GM21526 (cell line): Measurements from ENCODE around the gene TUBA3C.

ENCODE experiments used
- ATAC-seq: cut with Tn5 transposase; IDR thresholded peaks from one replicate; pipeline ENCODE4 v1.9.1; 2021; ENCODE audit warnings: moderate library complexity; ENCODE audit not compliant: unreplicated experiment, low FRiP score

The TUBA3C gene

DNA sequence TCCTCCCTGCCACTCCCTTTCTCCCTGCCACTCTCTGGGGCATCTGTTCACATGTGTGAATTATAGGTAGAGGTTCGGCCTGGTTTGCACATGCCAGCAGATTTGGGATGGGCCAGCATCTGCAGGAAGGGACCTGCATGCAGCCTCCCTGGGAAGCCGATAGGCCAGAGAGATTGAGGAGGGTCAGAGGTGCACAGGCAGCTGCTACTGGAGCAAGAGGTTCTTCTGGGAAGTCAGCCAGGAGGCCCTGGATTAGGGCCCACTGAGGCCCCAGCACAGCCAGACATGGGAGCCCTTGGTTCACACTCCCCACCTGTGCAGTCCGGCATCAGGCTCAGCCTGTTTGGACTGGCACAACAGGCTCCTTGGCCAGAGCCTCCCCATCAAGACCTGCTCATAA is 12.1 kb downstream of the TUBA3C start:
- ATAC-seq: no peak

DNA sequence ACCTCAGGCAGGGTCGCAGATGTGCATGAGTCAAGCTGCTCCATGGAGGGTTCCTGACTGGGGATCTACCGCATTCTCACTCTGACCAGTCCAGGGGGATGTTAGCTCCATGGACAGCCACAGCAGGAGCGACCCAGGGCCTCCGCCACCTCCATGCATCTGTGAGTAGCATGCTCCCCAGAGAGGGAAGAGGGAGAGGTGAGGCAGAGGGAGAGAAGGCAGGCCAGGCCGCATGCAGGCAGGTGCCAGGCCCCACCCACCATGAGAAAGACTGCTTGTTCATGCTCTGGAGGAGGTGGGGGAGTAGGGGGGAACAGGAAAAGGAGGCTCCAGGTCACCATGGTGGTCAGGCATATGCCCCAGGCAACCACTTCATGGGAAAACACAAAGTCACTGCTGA is 20.3 kb downstream of the TUBA3C start:
- no peak for ATAC-seq

DNA sequence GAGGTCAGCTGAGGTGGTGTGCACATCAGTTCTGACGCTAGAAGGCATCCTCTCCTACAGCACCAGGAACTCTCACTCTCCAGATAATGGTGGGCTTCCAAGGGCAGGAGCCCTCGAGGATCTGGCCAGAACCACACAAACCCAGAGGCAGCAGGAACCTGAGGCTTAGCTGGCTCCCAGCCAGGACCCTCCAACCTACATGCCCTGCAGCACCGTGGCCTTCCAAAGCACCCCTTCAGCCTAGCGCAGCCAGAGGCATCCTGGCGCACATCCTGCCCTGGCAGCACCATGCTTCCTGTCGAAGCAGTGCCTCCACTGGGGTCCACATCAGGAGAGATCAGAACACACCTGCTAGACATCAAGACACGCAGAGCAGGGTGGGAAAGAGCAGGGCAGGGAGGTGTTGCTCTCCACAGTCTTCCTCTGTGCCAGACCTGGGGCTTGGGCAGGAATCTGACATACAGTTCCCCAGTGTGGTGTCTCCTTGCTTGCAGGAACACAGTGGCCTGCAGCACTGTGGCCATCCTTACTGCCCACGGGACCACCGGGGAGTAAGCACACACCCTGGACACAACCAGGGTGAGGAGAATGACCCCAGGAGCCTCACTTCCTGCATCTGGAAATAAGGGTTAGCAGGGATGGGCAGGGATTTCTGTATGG is 21.7 kb downstream of the TUBA3C start:
- ATAC-seq: no peak

DNA sequence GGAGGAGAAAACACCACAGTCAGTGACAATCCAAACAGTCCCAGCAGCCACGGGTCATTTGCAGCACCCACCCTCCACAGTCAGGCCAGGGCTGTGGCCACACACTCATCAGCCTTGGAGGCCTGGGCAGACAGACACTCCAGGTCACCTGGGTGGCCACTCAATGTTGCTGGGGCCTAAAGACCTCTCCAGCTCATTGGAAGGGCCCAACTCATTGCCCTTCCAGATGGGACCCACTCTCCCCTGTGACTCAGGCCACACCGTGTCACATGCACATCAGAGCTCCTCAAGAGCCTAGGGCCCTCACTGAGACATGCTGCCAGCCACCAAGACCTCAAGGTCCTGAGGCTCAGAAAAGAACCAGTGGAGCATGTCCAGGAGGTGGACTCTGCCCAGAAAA is 22.4 kb downstream of the TUBA3C start:
- ATAC-seq: no peak

DNA sequence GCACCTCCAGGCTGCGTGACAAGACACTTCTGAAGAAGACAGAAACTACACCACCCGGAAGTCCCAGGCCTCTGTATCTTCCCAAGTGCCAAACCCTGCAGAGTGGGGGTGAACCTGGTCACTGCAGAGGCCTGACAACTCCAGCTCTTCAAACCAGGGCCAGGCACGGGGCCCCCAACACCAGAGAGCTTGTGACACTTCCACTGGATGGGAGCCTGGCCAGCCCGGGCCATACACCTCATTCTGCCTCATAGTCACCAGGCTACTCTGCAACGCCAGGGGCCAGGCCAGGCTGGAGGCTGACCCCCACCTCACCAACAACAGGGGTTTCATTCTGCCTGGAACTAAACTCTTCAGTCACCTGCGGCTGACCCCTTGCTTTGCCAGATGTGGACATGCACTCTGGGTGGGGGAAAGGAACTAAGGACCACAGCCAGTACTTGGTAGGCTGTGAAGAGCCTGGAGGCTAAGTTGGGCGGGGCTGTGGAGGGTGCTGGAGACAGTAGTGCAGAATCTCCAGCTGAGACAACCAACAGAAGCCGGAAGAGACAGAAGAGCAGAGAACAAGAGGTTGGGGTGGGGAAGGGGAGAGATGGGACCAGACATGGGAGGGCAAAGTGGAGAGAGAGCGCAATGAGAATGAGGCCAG is 23.0 kb downstream of the TUBA3C start:
- ATAC-seq: no peak

DNA sequence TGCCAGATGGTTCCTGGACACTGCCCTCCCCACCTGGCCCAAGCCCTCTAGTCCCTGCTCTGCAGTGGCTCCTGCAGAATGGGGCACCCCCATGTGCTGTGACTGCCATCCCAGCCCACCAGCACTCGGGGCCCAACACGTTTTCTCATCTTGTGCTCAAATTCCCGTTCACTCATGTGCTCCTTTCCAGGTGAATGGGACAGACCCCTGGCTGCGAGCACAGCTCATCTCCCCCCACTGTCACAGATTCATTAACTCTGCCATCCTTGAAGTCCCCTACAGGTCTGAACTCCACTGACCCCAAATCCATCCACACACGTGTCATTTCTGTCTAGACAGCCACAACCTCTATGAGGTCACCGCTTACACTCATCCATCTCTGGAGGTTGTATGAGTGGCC is 23.6 kb downstream of the TUBA3C start:
- ATAC-seq: no peak

DNA sequence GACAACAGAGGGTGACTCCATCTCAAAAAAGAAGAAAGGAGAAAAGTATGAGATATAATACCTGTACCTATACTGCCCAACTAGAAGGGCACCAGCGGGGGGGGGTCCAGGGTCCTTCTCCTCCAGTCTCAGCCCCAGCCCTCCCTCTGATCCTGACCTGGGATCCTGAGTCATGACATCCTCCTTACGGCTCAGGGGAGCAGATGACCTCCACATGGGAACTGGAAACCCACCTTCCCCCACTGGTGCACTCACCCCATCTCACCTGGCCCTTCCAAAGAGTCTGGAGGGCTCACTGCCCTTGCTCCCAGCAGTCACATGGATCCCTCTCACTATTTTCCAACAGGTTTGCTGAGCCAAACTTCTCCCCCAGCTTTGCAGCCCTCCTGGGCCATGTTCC is 24.2 kb downstream of the TUBA3C start:
- no peak for ATAC-seq

DNA sequence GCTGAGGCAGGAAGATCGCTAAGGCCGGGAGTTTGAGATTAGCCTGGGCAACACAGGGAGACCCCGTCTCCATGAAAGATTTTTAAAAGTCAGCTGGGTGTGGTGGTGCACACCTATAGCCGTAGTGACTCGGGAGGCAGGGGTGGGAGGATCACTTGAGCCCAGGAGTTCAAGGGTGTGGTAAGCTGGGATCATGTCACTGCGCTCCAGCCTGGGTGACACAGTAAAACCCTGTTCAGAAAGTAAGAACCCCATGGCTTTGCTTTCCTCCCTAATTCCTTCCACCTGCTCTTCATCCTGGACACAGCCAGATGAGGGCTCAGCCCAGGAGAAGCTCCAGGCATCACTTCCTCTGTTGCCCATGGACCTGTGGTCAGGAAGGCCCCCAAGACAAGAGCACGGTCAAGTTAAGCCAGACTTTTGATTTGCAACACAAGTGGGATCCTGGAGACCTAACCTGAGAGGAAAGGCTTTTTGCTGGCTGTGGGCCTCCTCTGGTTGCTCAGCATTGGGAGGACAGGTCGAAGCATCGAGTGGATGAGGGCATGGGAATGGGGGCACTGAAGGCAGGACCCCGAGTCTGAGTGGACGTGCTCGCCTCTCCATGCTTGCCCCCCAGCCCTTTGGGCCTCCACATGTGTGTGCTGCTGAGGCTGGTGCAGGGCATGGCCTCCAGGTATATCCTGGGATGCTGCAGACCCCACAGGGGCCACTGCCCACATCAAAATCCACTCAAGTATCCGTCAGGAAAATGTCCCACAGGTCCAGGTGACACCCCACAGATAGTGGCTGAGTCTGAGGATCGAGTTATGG is 25.4 kb downstream of the TUBA3C start:
- no peak for ATAC-seq

DNA sequence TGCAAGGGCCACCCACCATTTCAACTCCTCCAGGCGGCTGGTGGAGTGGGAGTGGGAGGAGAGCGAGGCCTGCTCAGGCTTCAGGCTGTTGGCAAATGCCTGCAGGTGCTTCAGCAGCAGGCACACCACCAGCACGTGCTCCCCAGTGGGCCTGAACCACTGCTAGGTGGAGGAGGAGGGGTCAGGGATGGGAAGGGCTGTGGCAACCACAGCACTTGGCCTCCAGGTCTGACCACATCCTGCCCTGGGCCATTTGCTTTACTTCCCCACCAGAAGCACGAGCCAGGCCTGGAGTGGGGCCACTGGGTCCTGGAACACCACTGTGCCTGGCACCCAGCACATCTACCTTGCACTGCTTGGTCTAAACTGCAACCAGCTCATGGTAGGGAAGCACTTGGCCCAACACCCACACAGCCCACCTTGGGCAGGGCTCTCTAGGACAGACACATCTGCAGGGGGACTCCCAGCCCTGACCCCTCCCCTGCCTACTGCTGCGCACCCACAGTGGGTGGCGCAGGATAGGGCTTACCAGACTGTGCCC is 26.2 kb downstream of the TUBA3C start:
- ATAC-seq: no peak

DNA sequence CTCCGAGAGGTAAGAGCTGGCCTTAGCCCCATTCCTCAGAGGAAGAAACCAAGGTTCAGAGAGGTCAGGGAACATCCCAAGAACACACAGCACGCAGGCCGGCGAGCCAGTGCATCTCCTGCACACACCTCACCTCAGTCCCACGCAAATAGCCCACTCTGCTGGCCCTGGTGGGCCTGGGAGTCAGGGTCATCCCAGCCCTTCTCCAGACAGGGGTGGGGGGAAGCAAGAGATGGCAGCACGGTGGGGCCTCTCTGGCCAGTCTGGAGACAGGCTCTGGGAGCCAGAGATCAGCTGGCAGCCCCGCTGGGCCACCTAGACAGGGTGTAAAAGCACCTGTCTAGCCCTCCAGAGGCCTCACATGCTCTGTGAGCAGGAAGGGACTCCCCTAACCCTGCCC is 26.8 kb downstream of the TUBA3C start:
- ATAC-seq: no peak

DNA sequence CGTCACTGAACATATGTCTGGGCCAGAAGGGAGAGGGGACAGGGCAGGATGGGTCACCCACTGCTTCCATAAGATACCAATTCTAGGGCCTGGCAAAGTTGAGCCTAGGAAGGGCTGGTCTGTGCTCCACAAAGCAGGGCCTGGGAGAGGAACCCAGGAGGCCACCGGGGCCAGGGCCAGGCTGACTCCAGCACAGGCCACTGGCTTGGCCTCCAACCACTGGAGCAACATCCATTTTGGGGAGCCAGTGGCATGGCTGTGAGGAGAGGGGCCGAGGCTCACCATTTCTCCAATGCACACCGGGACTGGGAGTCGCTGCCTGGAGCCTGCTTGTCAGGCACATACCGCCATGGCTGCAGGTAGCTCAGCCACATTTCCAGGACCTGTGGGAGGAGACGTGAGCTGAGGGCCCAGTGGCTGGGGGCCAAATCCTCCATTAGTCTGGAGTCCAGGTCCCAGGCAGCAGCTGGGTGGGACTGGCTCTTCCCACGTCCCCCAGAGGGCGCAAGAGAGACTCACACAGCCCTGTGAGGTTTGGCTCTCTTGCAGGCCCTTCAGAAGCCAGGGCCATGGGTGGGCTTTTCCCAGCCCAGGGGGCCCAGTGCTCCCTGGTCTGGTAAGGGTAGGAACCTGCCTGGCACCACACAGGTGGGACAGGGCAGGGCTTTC is 27.7 kb downstream of the TUBA3C start:
- no peak for ATAC-seq

DNA sequence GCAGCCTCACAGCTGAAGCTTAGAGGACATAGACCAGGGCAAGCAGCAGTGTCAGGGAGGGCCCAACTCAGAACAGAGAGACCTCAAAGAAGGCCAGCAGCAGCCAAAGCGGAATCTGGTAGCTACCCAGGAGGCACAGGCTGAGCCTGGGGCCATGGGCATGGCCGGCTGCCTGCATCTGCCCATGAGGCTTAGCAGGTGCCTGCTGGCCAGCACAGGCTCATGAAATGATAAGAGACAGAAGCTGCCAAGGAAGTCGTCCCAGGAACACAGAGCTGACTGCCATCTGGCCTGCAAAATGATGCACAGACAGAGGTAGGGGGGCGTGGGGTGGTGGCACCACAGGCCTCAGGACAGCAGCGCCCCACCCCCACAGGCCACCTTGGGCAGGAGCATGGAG is 29.2 kb downstream of the TUBA3C start:
- ATAC-seq: no peak

DNA sequence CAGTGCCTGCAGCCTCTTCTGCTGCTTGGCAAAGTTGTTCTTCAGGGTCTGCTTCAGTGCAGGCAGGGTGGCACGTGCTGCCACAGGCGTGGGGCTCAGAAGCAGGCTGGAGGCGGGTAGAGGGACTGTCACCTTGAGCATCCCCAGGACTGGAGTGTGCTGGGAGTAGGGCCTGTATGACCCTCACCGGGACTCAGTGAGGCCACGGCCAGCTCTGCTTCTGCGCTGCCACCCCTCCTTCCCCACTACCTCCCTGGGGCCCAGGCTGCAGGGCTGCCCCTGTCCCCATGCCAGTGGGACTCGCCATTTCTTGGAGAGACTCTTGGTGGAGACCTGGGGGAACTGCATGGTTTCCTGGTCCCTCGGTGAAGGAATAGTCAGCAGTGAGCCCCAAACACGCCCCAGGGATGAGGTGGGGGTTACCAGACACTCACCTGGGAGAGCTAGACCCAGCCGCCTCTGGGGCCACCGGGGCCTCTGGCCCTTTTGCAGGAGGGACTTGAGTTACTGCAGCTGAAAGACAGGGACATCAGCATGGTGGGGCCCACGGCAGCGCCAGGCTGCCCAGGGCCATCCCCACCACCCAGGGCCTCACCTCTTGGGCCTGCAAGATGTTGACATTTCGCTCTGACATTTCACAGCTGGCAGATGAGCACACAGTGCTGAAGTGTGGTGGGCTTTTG is 29.9 kb downstream of the TUBA3C start:
- ATAC-seq: no peak

DNA sequence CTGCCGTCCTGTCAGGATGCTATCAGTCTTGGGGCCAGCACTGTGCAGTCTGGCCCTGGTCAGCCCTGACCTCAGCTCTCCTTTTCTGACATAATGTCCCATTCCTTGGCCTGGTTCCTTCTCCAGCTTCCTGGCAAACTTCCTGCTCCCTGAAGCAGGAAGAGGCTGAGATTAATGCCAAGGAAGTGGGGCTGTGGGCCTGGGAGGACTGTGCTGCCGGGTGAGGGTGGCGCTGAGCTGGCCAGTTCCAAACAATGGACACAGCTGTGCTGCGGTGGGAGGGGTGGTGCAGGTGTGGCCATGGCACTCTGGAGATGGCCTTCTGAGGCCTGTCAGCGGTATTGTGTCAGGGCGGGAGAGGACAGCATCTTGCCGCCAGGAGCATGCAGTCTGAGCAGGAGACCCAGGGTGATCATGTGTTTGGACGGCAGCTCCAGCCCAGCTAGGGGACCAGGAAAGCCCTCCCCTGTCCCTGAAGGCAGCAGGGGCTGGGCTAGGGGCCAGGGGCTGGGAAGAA is 30.9 kb downstream of the TUBA3C start:
- no peak for ATAC-seq

DNA sequence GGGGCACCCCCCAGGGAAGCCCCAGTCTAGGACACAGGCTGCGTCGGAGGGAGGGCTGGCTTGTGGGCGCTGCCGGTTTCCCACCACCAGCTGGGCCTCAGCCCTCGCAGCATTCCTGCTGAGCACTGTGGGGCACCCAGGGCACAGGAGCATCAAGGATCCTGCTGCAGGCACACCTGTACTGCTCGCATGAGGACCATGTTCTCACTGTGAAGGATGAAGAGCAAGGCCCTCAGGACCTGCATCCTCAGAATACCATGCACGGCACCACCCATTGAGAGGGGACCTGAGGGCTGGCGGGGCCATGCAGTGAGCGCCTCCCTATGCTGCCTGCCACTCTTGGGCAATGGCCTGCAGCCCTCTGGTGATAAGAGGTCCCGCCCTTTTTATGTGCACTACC is 31.4 kb downstream of the TUBA3C start:
- no peak for ATAC-seq

DNA sequence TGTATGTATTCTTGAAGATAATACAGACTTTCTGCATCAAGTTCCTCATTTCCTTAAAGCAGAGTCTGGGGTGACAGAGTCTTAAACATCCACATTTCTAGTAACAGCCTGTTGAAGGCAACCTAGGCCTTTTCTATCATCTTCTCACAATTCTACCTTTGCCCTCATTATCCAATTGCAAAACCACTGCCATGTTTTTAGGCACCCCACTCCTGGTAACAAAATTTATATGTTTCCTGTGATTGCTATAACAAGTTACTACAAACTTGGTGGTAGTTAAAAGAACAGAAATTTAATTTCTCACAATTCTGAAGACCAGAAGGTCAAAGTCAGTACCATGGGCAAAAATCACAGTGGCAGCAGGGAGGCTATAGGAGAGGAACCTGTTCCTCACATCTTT is 33.1 kb downstream of the TUBA3C start:
- no peak for ATAC-seq
